ENCODE data around the gene ADGRB2.

GRCh38 chr1:31706384-31707058 lies 57.6 kb downstream of the ADGRB2 start:
- no peak for TF ChIP-seq POLR2A (IDR thresholded peaks at IDR 0.05; ENCODE audit: low read depth, low read length)
- no peak for TF ChIP-seq POLR2AphosphoS5 (IDR thresholded peaks at IDR 0.05; ENCODE audit: low read depth, low read length)

All from GM12892 (cell line).